Brain microvascular endothelial cell (primary cell): ENCODE results near the gene SMIM43.

Source experiments
- DNase-seq: peaks from one replicate; pipeline ENCODE4 v3.0.0-alpha.2; 2020
- H3K27ac ChIP-seq: fragments of 250-450 bp; sonication (Bioruptor Pico); 2 replicates; pipeline ENCODE4 v1.5.1; 2020; ENCODE audit warnings: mild to moderate bottlenecking, moderate library complexity
- H3K27me3 ChIP-seq: fragments of 250-450 bp; sonication (Bioruptor Pico); replicated peaks from 2 replicates; pipeline ENCODE4 v1.5.1; 2020; ENCODE audit warnings: mild to moderate bottlenecking
- H3K36me3 ChIP-seq: fragments of 250-450 bp; sonication (Bioruptor Pico); replicated peaks from 2 replicates; pipeline ENCODE4 v1.5.1; 2020; ENCODE audit warnings: mild to moderate bottlenecking
- H3K4me3 ChIP-seq: 2 replicates; pipeline ENCODE4 v1.5.1; 2011; ENCODE audit warnings: low read depth, mild to moderate bottlenecking, control low read depth, low read length, moderate library complexity
- in situ Hi-C: cut with HindIII; loops from 2 replicates; pipeline ENCODE4 v1.10.0; 2017; ENCODE audit warnings: low sequenced_read_pairs, low pct_ligation_motif_present
- TF ChIP-seq, protein P1 (sequence below): IDR thresholded peaks from 2 replicates; pipeline ENCODE4 v1.5.1; 2011; ENCODE audit warnings: low read depth, mild to moderate bottlenecking, moderate library complexity, low read length, control low read depth, inconsistent platforms; ENCODE audit errors: missing control alignments

The SMIM43 gene

GRCh38 chr4:121712001-121712651 is 52.8 kb downstream of the SMIM43 start:
- no peak for DNase-seq
- TF ChIP-seq, protein P1, sequence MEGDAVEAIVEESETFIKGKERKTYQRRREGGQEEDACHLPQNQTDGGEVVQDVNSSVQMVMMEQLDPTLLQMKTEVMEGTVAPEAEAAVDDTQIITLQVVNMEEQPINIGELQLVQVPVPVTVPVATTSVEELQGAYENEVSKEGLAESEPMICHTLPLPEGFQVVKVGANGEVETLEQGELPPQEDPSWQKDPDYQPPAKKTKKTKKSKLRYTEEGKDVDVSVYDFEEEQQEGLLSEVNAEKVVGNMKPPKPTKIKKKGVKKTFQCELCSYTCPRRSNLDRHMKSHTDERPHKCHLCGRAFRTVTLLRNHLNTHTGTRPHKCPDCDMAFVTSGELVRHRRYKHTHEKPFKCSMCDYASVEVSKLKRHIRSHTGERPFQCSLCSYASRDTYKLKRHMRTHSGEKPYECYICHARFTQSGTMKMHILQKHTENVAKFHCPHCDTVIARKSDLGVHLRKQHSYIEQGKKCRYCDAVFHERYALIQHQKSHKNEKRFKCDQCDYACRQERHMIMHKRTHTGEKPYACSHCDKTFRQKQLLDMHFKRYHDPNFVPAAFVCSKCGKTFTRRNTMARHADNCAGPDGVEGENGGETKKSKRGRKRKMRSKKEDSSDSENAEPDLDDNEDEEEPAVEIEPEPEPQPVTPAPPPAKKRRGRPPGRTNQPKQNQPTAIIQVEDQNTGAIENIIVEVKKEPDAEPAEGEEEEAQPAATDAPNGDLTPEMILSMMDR: no peak
- in situ Hi-C loops: no loop called here
- Histone ChIP-seq H3K27ac (no peak overlapping the region), H3K4me3 (no peak overlapping the region), H3K27me3 (no peaks in the 10 kb centered on the region), H3K36me3 (no peaks in the 10 kb centered on the region)

- Histone ChIP-seq H3K4me3 (peak overlapping the region; percentile 16), H3K27me3 (no peaks in the 10 kb centered on the region), H3K27ac (peak overlapping the region; percentile 85), H3K36me3 (no peaks in the 10 kb centered on the region)
- in situ Hi-C loops: no loop called here
- DNase-seq: peak; percentile 96
- TF ChIP-seq, protein P1: no peak
These were observed 53.5 kb downstream of the SMIM43 start for GRCh38 chr4:121711263-121712000.

DNA sequence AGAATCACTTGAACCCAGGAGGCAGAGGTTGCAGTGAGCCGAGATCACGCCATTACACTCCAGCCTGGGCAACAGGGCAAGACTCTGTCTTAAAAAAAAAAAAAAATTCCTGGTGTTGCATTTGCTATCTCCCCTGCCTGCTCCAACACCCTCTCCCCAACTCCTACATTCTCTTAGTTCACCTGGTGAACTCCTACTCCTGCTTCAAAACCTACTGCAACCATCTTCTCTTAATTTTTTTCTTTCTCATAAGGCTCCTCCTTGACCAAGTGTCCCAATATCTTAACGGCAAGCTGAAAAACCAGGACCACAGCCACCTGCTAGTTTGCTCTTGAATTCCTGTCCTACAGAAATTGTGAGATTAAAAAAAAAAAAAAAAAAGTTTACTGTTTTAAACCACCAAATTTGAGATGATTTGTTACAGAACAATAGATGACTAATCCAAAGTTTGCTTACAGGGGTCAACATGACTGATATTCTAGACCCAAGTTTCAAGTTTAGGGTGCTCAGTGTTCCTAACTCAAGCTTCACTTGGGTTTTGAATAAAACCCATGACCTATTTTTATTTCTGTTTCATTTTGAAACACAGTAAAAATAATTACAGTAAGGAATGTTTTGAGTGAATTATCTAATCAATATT is 55.1 kb downstream of the SMIM43 start:
- Histone ChIP-seq H3K27me3 (no peaks in the 10 kb centered on the region), H3K36me3 (no peaks in the 10 kb centered on the region), H3K4me3 (no peak overlapping the region), H3K27ac (no peak overlapping the region)
- DNase-seq: no peak
- in situ Hi-C loops: no loop called here
- TF ChIP-seq, protein P1: no peak
